SK-N-SH (cell line): ENCODE data around the gene KISS1R.

Source experiments
- CTCF ChIP-seq: fragments of 200-600 bp; sonication (generic); IDR thresholded peaks from 2 replicates; pipeline ENCODE4 v1.6.1; 2017; ENCODE audit warnings: antibody characterized with exemption, mild to moderate bottlenecking, moderate library complexity
- EP300 ChIP-seq, 2 experiments: IDR thresholded peaks; 2 replicates each; pipeline versions ENCODE4 v1.4.0 to v1.6.1; 2012; ENCODE audit warnings: borderline replicate concordance in 1 of 2, low read depth in 1 of 2, low read length in 1 of 2
- EZH2phosphoT487 ChIP-seq: fragments of 200-600 bp; sonication (generic); IDR thresholded peaks from 2 replicates; pipeline ENCODE4 v1.6.1; 2017; ENCODE audit warnings: low read depth, mixed run types, mild to moderate bottlenecking, antibody characterized with exemption, moderate library complexity, borderline replicate concordance
- GABPA ChIP-seq: IDR thresholded peaks from 2 replicates; pipeline ENCODE4 v1.4.0; 2012; ENCODE audit warnings: low read depth, mild to moderate bottlenecking
- MXI1 ChIP-seq: IDR thresholded peaks from 2 replicates; pipeline ENCODE4 v1.6.1; 2012; ENCODE audit warnings: mild to moderate bottlenecking, low read depth, low read length, improper control_type of control experiment
- NRF1 ChIP-seq: IDR thresholded peaks from 2 replicates; pipeline ENCODE4 v1.6.1; 2012; ENCODE audit warnings: low read depth, mild to moderate bottlenecking, low read length
- PBX3 ChIP-seq: IDR thresholded peaks from 2 replicates; pipeline ENCODE4; 2012
- POLR2AphosphoS5 ChIP-seq: IDR thresholded peaks from 2 replicates; pipeline ENCODE4 v1.6.1; 2012; ENCODE audit warnings: low read depth, low read length
- RCOR1 ChIP-seq: fragments of 150-350 bp; IDR thresholded peaks from 2 replicates; pipeline ENCODE4 v1.6.1; 2017; ENCODE audit warnings: antibody characterized with exemption, low read length
- REST ChIP-seq: IDR thresholded peaks from 2 replicates; pipeline ENCODE4 v1.6.1; 2012; ENCODE audit warnings: mild to moderate bottlenecking, low read depth, low read length, moderate library complexity
- SIN3A ChIP-seq: IDR thresholded peaks from 2 replicates; pipeline ENCODE4 v1.6.1; 2012; ENCODE audit warnings: low read depth, mild to moderate bottlenecking, low read length, moderate library complexity, borderline replicate concordance
- SMC3 ChIP-seq: IDR thresholded peaks from 2 replicates; pipeline ENCODE4 v1.6.1; 2012; ENCODE audit warnings: low read depth, low read length, improper control_type of control experiment
- TAF1 ChIP-seq: IDR thresholded peaks from 2 replicates; pipeline ENCODE4 v1.6.1; 2012; ENCODE audit warnings: low read depth, mild to moderate bottlenecking, low read length, moderate library complexity, borderline replicate concordance

GRCh38 chr19:941292-942132, 24.4 kb downstream of the KISS1R start:
- TF ChIP-seq CTCF (no peak), EP300 (IDR thresholded peaks at IDR 0.05; ENCODE audit: borderline replicate concordance in 1 of 2, low read depth in 1 of 2, low read length in 1 of 2) (no peak), POLR2AphosphoS5 (no peak), TAF1 (no peak), GABPA (no peak), NRF1 (no peak), MXI1 (no peak), REST (no peak), SIN3A (no peak), PBX3 (no peak), RCOR1 (no peak), EZH2phosphoT487 (no peak), SMC3 (no peak)
